Stimulated activated naive CD4-positive, alpha-beta T cell treated with Interleukin-2 at 50 U/mL for 16 hours (primary cell): ENCODE measurements around the gene FBXO10.
A peak's percentile ranks its signal among the peaks of the same experiment; 100 is the strongest.

Experiments
- DNase-seq: peaks from one replicate; lab custom pipeline; 2025; lab: John Stamatoyannopoulos, UW

The FBXO10 gene

GRCh38 chr9:37593883-37594448 lies 17.8 kb upstream of the FBXO10 start:
- DNase-seq: no peak

- peak; percentile 92 for DNase-seq
Observed at GRCh38 chr9:37592108-37592951, 16.1 kb upstream of the FBXO10 start, which contains the start of gene TOMM5. Gene TOMM5 (minus strand): TSS chr9:37592597. CDS start chr9:37592532, 65 bp downstream.

- DNase-seq: no peak
Observed at GRCh38 chr9:37587521-37587920, 11.3 kb upstream of the FBXO10 start.

GRCh38 chr9:37583522-37584121 lies 7.4 kb upstream of the FBXO10 start:
- no peak for DNase-seq

GRCh38 chr9:37582548-37583157 lies 6.5 kb upstream of the FBXO10 start:
- no peak for DNase-seq

- no peak for DNase-seq
Observed at GRCh38 chr9:37575511-37575914, 667 bp downstream of the FBXO10 start.

GRCh38 chr9:37575001-37575400 lies 1.2 kb downstream of the FBXO10 start:
- no peak for DNase-seq

- no peak for DNase-seq
Observed at GRCh38 chr9:37574241-37574721, 1.9 kb downstream of the FBXO10 start.

GRCh38 chr9:37571282-37571681 lies 4.9 kb downstream of the FBXO10 start:
- no peak for DNase-seq

- no peak for DNase-seq
Observed at GRCh38 chr9:37566716-37567115, 9.5 kb downstream of the FBXO10 start.

- DNase-seq: no peak
Observed at GRCh38 chr9:37565661-37566618, 10.2 kb downstream of the FBXO10 start.

- no peak for DNase-seq
Observed at GRCh38 chr9:37564916-37565315, 11.3 kb downstream of the FBXO10 start.

- no peak for DNase-seq
Observed at GRCh38 chr9:37563806-37564513, 12.2 kb downstream of the FBXO10 start.

GRCh38 chr9:37562826-37563225 lies 13.4 kb downstream of the FBXO10 start:
- DNase-seq: no peak

GRCh38 chr9:37561682-37562081 lies 14.5 kb downstream of the FBXO10 start:
- DNase-seq: no peak

- DNase-seq: no peak
Observed at GRCh38 chr9:37559855-37560592, 16.2 kb downstream of the FBXO10 start.

- DNase-seq: no peak
Observed at GRCh38 chr9:37559125-37559524, 17.1 kb downstream of the FBXO10 start.

- no peak for DNase-seq
Observed at GRCh38 chr9:37555786-37556185, 20.4 kb downstream of the FBXO10 start.

GRCh38 chr9:37554318-37554717 lies 21.9 kb downstream of the FBXO10 start:
- DNase-seq: no peak

- DNase-seq: no peak
Observed at GRCh38 chr9:37551888-37552287, 24.3 kb downstream of the FBXO10 start.
